GM12878 (cell line): ENCODE data around the gene CRNKL1. TPM values are rescaled to one million over a fixed set of nuclear protein-coding genes. Genes with fewer than 3 reads are reported as not detected.

ENCODE experiments used
- ATAC-seq: fragments of 200-7000 bp; cut with Tn5 transposase; 3 replicates; pipeline ENCODE4 v1.9.1; 2020; ENCODE audit warnings: mild to moderate bottlenecking, moderate library complexity
- BruUV-seq: library from RNA; stranded (reverse); fragments of 400-500 nt; replicated peaks from 2 replicates; lab custom pipeline; 2021; lab: Mats Ljungman, UMichigan
- CTCF ChIA-PET: fragments of 300-600 bp; sonication (Branson Sonifier 250); formaldehyde crosslinking; extraction: SDS; loops from one replicate; lab custom pipeline; 2021; ENCODE audit warnings: inconsistent platforms; lab: Yijun Ruan, JAX
- POLR2A ChIA-PET: fragments of 350-600 bp; formaldehyde crosslinking; extraction: SDS; loops from one replicate; lab custom pipeline; 2021; ENCODE audit warnings: inconsistent platforms; lab: Charles Lee
- RAD21 ChIA-PET: fragments of 300-600 bp; sonication (Branson Sonifier 250); formaldehyde crosslinking; loops from one replicate; lab custom pipeline; 2023; ENCODE audit warnings: antibody characterized with exemption; ENCODE audit not compliant: unreplicated experiment; lab: Charles Lee
- SMC1A ChIA-PET: fragments of 300-600 bp; sonication (Branson Sonifier 250); formaldehyde crosslinking; loops from one replicate; lab custom pipeline; 2023; ENCODE audit not compliant: unreplicated experiment, uncharacterized antibody; lab: Charles Lee
- DNase-seq: peaks from one replicate; pipeline ENCODE4 v3.0.0-alpha.2; 2011; ENCODE audit warnings: low read depth, low spot score
- FAIRE-seq: peaks from 3 replicates; lab custom pipeline; 2011; peaks lifted over from hg19 to GRCh38; lab: Jason Lieb, UNC
- H2AFZ ChIP-seq: 2 replicates; pipeline ENCODE4 v1.6.0; 2011; ENCODE audit warnings: low read depth, low read length, control low read depth; ENCODE audit not compliant: control insufficient read depth
- H3K27ac ChIP-seq: 2 replicates; pipeline ENCODE4 v1.5.1; 2011; ENCODE audit warnings: control low read depth; ENCODE audit not compliant: control insufficient read depth, insufficient read depth
- H3K27me3 ChIP-seq, 2 experiments: replicated peaks in 1 of 2; 2 replicates each; pipeline versions ENCODE4 v1.6.0 to v1.6.1; 2011; ENCODE audit warnings: low read length in 1 of 2; ENCODE audit not compliant: control insufficient read depth in 2 of 2, insufficient read depth in 2 of 2
- H3K36me3 ChIP-seq, 2 experiments: 2 replicates each; pipeline ENCODE4 v1.5.1; 2011; ENCODE audit warnings: low read length in 1 of 2; ENCODE audit not compliant: control insufficient read depth in 2 of 2, insufficient read depth in 2 of 2
- H3K4me1 ChIP-seq: 2 replicates; pipeline ENCODE4 v1.6.1; 2011; ENCODE audit warnings: mild to moderate bottlenecking, low read length, moderate library complexity, mixed read lengths; ENCODE audit not compliant: control insufficient read depth, insufficient read depth
- H3K4me2 ChIP-seq: 2 replicates; pipeline ENCODE4 v1.6.0; 2011; ENCODE audit warnings: control low read depth; ENCODE audit not compliant: control insufficient read depth, insufficient read depth
- H3K4me3 ChIP-seq: fragments of 200-600 bp; sonication (generic); 2 replicates; pipeline ENCODE4 v1.5.1; 2016
- H3K79me2 ChIP-seq: 2 replicates; pipeline ENCODE4 v1.6.0; 2011; ENCODE audit warnings: low read length; ENCODE audit not compliant: control insufficient read depth, insufficient read depth
- H3K9ac ChIP-seq: 2 replicates; pipeline ENCODE4 v1.8.0; 2011; ENCODE audit warnings: low read length, control low read depth, mixed read lengths; ENCODE audit not compliant: control insufficient read depth, insufficient read depth
- H3K9me3 ChIP-seq: replicated peaks from 3 replicates; pipeline ENCODE4 v1.5.1; 2011; ENCODE audit warnings: mild to moderate bottlenecking, low read length; ENCODE audit not compliant: control insufficient read depth, insufficient read depth
- H4K20me1 ChIP-seq: 2 replicates; pipeline ENCODE4 v1.6.0; 2011; ENCODE audit not compliant: control insufficient read depth, insufficient read depth
- ATF3 ChIP-seq: IDR thresholded peaks from 2 replicates; pipeline ENCODE4 v1.6.1; 2011; ENCODE audit warnings: low read depth, mild to moderate bottlenecking, low read length, moderate library complexity, borderline replicate concordance; ENCODE audit errors: extremely low read depth
- ATF7 ChIP-seq: fragments of 450-650 bp; IDR thresholded peaks from 2 replicates; pipeline ENCODE4 v1.6.1; 2016; ENCODE audit warnings: low read depth, mild to moderate bottlenecking
- E2F8 ChIP-seq: fragments of 450-650 bp; IDR thresholded peaks from 2 replicates; pipeline ENCODE4 v1.6.1; 2018; ENCODE audit warnings: mild to moderate bottlenecking, low read depth, moderate library complexity; ENCODE audit not compliant: partially characterized antibody
- IKZF2 ChIP-seq, 2 experiments: fragments of 450-650 bp; IDR thresholded peaks; 2 replicates each; pipeline ENCODE4 v1.6.1; 2017; ENCODE audit warnings: mild to moderate bottlenecking in 2 of 2, moderate library complexity in 2 of 2
- MLLT1 ChIP-seq: fragments of 450-650 bp; IDR thresholded peaks from 2 replicates; pipeline ENCODE4 v1.6.1; 2016; ENCODE audit warnings: mild to moderate bottlenecking
- MTA3 ChIP-seq: IDR thresholded peaks from 2 replicates; pipeline ENCODE4 v1.6.1; 2012; ENCODE audit warnings: low read length, inconsistent platforms, borderline replicate concordance
- RB1 ChIP-seq: fragments of 450-650 bp; formaldehyde crosslinking; IDR thresholded peaks from 2 replicates; pipeline ENCODE4 v1.6.1; 2017; ENCODE audit warnings: mild to moderate bottlenecking, borderline replicate concordance
- SREBF2 ChIP-seq: IDR thresholded peaks from 2 replicates; pipeline ENCODE4 v1.6.1; 2012; ENCODE audit warnings: mild to moderate bottlenecking, low read length
- USF2 ChIP-seq: IDR thresholded peaks from 2 replicates; pipeline ENCODE4 v1.6.1; 2011; ENCODE audit warnings: low read depth, low read length, improper control_type of control experiment, borderline replicate concordance
- ZNF207 ChIP-seq: fragments of 450-650 bp; IDR thresholded peaks from 2 replicates; pipeline ENCODE4 v1.6.1; 2014; ENCODE audit warnings: antibody characterized with exemption, mild to moderate bottlenecking, borderline replicate concordance
- WGBS: methylation state at CpG from one replicate; pipeline ENCODE4 v1.1.6; 2016; ENCODE audit warnings: low lambda C conversion rate; ENCODE audit not compliant: insufficient replicate concordance, insufficient coverage; ENCODE audit errors: missing lambda C conversion rate; 5-methylcytosine and 5-hydroxymethylcytosine counted together
- in situ Hi-C: fragments of 300-500 bp; cut with MboI; formaldehyde crosslinking; loops from 9 replicates; pipeline ENCODE4 v1.14.3; 2018; ENCODE audit warnings: mixed read lengths
- intact Hi-C: fragments of 100-400 bp; cut with micrococcal nuclease; formaldehyde crosslinking; loops from one replicate; pipeline ENCODE4 v1.14.2; 2022; ENCODE audit not compliant: unreplicated experiment
- polyA plus RNA-seq, 11 experiments: library from polyadenylated mRNA; depleted of rRNA in 4 of 11; unstranded in 6 of 11; stranded (reverse) in 5 of 11; fragments of >200 nt; fragmentation: Nextera tagmentation in 4 of 11; fragmentation: Illumina TruSeq in 1 of 11; extraction: Ambion mirVana in 4 of 11; extraction: Trizol in 1 of 11; gene quantifications; 1 replicate in 1 of 11; 2 replicates in 10 of 11; pipeline versions ENCODE4 v1.2.1 to v1.2.3, GENCODE V29; 2011 to 2016; ENCODE audit warnings: inconsistent platforms in 2 of 11, missing spikeins in 2 of 11, low read depth in 1 of 11
- total RNA-seq, 4 experiments: library from RNA; depleted of rRNA in 3 of 4; stranded (reverse); fragments of >200 nt in 3 of 4; fragmentation: Illumina TruSeq in 1 of 4; extraction: Trizol in 1 of 4; gene quantifications; 2 replicates each; pipeline versions ENCODE4 v1.2.1 to v1.2.3, GENCODE V29; 2013 to 2021

The CRNKL1 gene
- total and polyA plus RNA-seq, 10 of the 15 experiments (the other 5 are each of a cell fraction or from before 2014, with no cell fraction given): 9.5 to 28.4 (median 17.5) TPM

GRCh38 chr20:20076297-20077065, 24.2 kb upstream of the CRNKL1 start:
- Histone ChIP-seq H3K36me3 (no peaks in the 10 kb centered on the region), H3K79me2 (no peaks in the 10 kb centered on the region), H4K20me1 (no peaks in the 10 kb centered on the region), H3K4me2 (no peak overlapping the region), H3K9me3 (no peaks in the 10 kb centered on the region), H2AFZ (no peak overlapping the region), H3K4me1 (no peaks in the 10 kb centered on the region), H3K27ac (no peak overlapping the region), H3K9ac (no peak overlapping the region), H3K27me3 (peaks cover 0 to 1% of the 10 kb centered on the region in 2 experiments; a peak in 1 of 4 replicates), H3K4me3 (no peak overlapping the region)
- WGBS: 41% methylated on average over 9 of the region's 9 CpGs
- no peak for DNase-seq
- RAD21 ChIA-PET: no interaction called here
- BruUV-seq: no TSS peak
- in situ Hi-C loops: loop anchor here (5.0 to 10.0 kb wide), 2 partner anchors 496 to 518 kb away; no protein-coding TSS in a partner anchor
- SMC1A ChIA-PET: no interaction called here
- ATAC-seq: no peak
- TF ChIP-seq USF2 (no peak), ATF7 (no peak)
- intact Hi-C loops: no loop called here
- POLR2A ChIA-PET: interaction anchor here (0.8 kb wide), 1 partner anchor 20 kb away, joined by 3 read pairs; no protein-coding TSS in a partner anchor
- no peak for FAIRE-seq
- CTCF ChIA-PET: no interaction called here

- in situ Hi-C loops: loop anchor here (5.0 to 10.0 kb wide), 2 partner anchors 497 to 520 kb away; no protein-coding TSS in a partner anchor
- intact Hi-C loops: no loop called here
- SMC1A ChIA-PET: interaction anchor here (0.7 kb wide), 1 partner anchor 57 kb away, joined by 3 read pairs; no protein-coding TSS in a partner anchor
- no peak overlapping the region for H3K4me2 ChIP-seq
- no TSS peak for BruUV-seq
- POLR2A ChIA-PET: no interaction called here
- WGBS: 14% methylated on average over 4 of the region's 4 CpGs
- no peaks in the 10 kb centered on the region for H3K4me1 ChIP-seq
- no peak overlapping the region for H3K4me3 ChIP-seq
- FAIRE-seq: no peak
- no peaks in the 10 kb centered on the region for H3K36me3 ChIP-seq
- H3K9ac ChIP-seq: no peak overlapping the region
- H3K27me3 ChIP-seq: peaks cover 0 to 1% of the 10 kb centered on the region in 2 experiments; a peak in 1 of 4 replicates
- H4K20me1 ChIP-seq: no peaks in the 10 kb centered on the region
- no peak for ATAC-seq
- H3K79me2 ChIP-seq: no peaks in the 10 kb centered on the region
- no peak overlapping the region for H2AFZ ChIP-seq
- no peaks in the 10 kb centered on the region for H3K9me3 ChIP-seq
- RAD21 ChIA-PET: no interaction called here
- CTCF ChIA-PET: no interaction called here
- DNase-seq: no peak
- H3K27ac ChIP-seq: no peak overlapping the region
- TF ChIP-seq E2F8 (no peak), SREBF2 (no peak), IKZF2 (IDR thresholded peaks at IDR 0.05) (no peak), ZNF207 (no peak), RB1 (no peak), ATF3 (no peak), MTA3 (no peak), MLLT1 (no peak)
Measured at GRCh38 chr20:20075032-20075431, 22.8 kb upstream of the CRNKL1 start.
